NCI-H748 (cell line): ENCODE measurements around the gene RPTOR.

Source experiments
- DNase-seq: peaks from one replicate; lab custom pipeline; 2025; ENCODE audit not compliant: unreplicated experiment; lab: John Stamatoyannopoulos, UW

The RPTOR gene

DNA sequence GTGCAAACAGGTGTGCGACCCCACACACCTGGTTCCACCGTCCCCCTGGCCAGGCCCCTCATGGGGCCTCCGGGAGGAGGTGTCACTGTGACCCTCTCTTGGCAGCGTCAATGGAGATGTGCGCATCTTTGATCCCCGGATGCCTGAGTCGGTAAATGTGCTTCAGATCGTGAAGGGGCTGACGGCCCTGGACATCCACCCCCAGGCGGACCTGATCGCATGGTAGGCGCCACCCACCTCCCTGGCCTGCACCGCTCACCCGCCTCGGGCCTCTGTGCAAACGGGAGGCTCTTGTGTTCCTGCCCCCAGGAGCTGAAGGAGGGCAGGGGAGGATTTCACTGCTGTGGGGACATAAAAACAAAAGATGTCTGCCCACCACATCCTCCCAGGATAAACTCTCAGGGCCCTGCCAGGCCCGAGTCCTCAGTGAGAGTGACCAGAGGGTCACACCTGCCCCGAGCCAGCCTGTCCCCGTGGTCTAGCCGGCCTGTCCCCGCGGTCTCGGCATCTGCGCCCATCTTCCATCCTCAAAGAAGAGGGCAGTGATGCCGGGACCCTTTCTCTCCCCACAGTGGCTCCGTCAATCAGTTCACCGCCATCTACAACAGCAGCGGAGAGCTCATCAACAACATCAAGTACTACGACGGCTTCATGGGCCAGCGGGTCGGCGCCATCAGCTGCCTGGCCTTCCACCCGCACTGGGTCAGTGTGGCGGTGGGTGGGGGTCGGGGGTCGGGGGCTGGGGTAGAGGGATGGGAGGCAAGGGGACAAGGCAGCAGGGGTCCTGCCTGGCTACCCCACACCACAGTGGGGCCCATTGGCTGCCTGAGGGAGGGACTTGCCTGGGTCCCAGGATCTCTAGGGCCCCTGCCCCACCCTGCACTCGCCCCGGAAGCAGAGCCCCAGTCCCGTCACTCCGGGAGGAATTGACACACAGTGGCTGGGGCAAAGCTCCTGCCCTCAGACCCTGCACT lies 418.0 kb downstream of the RPTOR start:
- DNase-seq, result no peak

DNA sequence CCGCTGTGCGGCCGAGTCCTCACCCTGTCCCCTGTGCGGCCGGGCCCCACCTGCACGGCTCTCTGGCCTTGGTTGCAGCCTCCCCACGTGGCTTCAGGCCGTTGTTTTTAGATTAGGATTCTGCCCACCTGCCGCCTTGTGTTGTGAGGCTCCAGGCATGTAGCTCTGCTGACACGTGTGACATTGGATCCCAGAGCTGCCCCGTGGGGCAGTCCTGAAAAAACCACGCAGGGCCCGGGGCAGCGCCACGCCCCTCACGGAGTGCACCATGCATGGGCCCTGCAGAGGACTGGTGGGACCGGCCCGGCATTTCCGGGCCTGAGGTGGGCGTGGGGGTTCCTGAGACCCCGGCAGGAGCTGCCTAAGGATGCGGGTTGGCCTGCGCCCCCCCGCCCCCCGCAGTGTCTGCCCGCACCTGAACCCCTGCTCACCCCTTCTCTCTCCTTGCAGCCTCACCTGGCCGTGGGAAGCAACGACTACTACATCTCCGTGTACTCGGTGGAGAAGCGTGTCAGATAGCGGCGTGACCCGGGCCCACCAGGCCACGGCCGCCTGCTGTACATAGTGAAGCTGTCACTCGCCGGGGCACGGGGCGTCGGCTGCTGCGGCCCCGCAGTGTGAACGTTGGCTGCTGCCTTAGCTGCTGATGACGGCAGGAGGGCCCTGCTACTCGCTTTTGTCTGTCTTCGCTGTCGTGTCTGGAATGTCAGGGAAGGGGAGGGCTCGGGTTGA lies 419.3 kb downstream of the RPTOR start:
- DNase-seq, result no peak

DNA sequence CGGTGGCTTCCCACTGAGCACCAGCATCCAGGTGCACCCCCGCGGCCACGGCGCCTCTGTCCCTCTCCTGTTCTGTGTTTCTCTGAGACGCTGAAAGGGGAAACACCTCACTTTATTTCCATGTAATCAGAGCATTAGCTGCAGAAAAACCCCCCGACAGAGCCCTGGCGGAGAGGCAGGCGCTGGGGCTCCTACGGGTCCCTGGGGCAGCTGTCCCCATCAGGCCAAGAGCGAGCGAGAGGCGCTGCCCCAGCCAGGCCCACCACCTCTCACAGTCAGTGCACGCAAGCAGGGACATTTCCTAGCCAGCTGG lies 419.9 kb downstream of the RPTOR start:
- no peak for DNase-seq

DNA sequence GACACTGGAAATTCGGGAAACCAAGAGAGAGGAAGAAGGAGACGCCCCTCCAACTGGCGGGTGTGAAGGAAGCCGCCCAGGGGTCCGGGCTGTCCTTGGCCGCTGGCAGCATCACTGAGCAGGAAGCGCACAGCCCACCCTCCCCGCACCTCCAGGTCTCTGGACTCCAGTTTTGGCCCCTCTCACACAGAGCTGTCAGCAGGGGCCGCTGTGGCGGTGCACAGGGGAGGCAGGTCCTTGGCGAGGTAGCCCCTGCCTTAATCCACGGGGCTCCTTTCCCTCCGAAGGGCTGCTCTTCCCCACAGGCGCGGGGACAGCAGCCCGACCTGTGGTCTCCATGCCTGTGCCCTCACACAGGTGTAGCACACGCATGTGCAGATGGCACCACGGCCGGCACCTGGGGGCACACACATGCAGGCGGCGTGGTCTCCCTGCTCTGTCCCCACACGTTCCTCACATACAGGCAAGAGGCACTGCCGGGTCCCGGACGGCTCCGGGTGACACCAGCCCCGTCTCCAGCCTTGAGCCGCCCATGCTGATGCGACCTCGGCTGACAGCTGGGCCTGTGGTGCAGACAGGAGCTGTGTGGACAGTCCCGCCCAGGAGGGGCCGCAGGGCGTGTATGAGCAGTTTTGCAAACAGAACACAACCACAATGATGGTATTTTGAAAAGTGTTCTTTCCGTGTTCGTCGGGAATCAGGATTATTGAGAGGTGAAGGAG lies 420.4 kb downstream of the RPTOR start:
- no peak for DNase-seq

DNA sequence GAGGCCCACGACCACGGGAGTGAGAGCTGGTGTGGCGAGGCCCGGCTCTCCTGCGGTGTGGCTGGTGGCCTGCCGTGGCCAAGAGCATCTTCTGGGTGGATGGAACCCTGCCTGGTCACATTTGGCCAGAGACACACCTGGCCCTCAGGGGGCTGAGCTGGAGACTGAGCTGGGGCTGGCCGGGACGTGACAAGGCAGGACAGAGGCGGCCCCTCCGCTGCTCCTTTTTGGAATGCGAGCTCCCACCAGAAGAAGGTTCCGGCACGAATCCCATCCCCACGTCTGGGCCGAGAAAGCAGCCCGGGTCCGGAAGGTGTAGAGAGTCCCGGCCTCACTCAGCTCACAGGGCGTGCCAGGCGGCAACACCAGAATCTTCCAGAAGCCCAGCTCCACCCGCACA lies 421.0 kb downstream of the RPTOR start:
- no peak for DNase-seq

DNA sequence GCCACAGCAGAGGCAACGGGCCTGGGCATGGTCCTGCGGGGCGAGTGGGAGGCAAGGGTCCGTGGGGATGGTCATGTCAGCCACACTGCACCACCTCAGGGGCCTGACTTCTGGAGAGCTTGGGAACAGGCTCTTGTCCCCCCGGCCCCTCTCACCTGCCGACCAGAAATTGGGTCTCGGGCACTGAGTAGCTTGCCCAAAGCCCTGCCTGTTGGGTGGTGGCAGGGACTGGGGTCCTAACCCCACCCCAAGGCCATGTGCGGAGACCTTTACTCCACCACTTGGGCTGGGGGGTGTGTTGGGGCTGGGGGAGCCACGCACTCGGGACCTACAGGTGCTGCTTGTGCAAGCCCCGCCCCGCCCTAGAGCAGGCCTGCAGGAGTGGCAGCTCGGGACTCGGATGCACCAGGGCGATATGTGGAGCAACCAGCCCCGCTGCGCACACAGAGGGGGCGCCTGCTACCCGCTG lies 422.8 kb downstream of the RPTOR start:
- no peak for DNase-seq

DNA sequence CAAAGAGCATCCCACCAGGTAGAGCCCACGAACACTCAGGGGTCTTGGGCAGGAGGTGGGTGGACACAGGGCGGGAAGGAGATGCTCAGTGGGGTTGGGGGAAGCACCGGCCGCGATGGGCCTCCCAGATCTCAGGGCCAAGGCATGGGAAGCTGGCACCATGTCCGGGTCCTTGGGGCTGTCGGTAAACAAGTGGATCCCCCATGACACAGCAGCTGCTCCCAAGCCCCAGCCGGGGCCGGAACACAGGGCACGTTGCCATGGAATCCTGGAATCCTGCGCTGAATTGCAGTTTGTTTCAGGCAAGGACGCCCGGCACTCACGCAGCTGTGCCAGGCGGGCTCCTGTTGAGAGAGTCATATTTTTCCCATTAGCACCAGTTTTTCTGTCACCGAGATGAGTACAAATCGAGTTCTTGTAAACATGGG lies 424.0 kb downstream of the RPTOR start:
- peak; percentile 64 for DNase-seq

DNA sequence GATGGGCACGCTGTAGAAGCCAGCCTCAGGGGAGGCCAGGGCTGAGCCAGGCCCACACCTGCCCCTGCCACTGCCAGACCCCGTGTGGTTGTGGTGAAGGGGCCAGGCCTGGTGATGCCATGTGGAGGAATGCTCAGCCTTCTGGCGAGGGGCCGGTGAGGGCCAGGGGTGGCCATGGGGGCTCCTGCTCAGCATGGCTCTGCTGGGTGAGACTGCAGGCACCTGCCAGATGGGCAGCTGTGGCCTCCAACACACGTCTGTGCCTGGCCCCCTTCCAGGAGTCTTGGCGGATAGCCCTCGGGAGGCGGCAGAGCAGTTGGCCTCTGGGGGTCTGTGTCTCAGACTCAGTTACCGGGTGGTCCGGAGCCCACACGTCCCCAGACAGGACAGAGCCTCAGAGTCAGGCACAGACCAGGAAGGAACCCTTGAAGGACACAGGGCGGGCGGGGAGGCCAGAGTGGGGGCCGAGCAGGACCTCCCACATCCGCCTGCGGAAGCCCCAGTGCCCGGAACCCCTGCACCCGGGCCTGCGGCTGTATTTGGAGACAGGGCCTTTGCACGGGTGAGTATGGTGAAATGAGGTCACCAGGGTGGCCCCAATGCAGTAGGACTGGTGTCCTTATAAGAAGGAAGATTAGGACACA lies 424.5 kb downstream of the RPTOR start:
- no peak for DNase-seq

DNA sequence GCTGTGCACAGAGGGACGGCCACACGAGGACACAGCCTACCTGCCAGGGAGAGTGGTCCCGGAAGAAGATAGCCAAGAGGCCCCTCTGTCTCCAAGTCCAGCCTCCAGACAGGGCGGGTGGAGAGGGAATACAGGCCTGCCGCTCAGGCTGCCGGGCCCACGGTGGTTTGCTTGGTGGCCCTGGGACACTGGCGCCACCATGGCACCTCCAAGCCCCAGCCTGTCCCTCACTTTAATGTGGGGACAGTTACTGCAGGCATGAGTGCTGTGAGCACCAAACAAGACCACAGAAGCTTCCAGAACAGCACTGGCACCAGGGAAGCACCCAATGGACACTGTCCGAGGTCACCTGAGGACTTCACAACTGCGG lies 425.0 kb downstream of the RPTOR start:
- no peak for DNase-seq

DNA sequence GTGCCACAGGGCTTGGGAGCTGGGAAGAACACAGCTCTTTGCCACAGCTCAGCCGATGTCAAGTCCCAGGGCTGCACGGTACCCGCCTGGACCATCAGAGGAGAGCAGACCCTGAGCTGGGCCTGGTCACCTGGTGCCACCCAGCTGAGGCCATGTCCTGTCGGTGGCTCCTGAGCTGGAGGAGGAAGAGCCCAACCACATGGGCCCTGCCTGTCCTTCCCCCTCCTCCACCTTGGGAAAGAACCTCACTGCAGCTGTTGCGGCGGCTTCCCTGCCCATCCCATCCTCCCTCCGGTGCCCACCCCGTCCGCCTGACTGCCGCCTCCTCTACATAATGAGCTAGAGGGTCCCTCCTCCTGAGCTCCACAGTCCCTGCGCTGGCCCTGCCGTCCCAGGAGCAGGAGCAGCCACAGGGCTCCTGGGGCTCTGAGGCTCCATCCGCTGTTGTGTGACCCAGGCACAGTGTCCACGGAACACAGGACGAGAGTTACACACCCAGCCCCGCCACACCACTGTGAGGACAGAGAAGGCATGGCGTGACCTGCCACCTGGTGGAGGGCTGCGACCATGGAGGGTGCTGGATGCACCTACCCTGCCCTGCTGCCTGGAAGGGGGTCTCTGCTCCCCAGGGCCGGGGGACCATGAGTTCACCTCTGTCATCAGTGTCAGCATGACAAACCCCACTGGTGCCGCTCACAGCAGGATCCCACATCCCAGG lies 425.6 kb downstream of the RPTOR start:
- DNase-seq, result peak; percentile 54

DNA sequence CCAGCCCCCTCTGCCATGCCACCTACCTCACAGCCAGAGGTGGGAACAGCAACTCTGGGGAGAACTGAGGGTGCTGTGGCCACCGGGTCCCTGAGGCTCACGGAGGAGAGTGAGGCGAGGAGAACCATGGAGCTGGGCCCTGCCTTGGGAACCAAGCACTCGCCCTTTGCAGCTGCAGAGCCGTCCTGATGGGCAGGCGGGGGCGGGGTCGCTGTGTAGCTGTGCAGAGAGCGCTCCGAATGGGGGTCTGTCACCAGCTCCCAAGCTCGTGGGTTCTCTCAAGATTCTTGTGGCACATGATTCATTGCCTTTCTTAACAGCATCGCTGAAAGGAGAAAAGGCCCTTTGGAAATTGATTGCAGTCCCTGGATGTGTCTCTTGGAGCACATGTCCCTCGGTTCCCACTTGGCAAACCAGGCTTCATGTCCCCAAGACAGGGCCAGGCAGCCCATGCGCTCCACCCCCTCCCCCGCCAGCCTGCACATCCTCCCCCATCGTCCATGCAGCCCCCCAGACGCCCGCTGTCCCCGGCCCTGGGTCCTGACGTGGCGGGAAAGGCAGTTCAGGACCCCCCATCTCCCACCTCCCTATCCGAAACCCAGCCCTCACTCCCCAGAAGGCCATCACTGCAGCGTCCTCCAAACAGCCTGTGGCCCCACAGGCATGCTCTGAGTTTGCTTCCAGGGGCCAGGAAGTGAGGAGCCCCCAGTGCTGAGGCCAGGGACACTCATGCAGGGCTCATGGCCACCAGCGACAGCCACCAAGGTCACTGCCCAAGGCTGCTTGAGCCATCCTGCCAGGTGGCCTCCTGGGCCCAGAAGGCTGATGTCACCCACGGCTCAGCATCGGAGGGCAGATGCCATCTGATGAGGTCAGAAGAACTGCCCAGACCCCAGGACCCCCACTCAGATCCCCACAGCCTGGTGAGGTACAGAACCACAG lies 426.4 kb downstream of the RPTOR start:
- no peak for DNase-seq

DNA sequence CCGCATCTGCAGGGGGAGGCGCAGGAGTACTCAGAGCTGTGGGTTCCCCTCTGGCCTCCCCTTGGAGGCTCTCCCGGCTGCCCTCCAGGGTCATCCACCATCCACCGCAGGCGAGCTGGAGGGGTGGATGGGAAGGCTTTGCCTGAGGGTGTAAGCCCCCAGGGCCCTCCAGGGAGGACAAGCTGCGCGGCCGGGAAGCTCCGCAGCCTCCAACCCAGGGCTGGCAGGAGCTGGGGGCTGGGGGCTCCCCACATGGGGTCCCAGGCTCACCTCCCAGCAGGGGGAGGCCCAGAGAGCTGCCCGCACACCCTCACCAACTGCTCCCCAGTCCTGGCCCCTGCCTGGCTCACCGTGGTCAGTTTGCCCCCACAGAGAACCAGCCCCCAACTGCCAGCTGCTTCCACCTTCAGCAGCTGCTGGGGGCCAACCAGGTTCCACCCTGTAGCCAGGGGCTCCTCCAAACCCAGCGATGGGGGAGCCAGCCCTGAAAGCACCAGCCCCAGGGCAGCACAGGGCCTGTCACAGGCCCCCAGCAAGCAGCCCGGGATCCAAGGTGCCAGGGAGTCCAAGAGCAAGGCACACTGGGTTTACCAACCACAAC lies 427.2 kb downstream of the RPTOR start:
- DNase-seq, result no peak

DNA sequence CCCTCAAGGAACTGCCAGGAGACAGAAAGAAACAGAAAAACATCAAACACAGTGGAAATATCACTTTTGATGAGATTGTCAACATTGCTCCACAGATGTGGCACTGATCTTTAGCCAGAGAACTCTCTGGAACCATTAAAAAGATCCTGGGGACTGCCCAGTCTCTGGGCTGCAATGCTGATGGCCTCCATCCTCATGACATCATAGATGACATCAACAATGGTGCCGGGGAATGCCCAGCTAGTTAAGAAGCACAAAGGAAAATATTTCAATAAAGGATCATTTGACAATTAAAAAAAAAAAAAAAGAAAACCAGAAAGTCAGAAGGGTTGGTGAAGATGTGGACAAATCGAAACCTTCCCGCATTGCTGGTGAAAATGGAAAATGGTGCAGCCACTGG lies 432.1 kb downstream of the RPTOR start:
- DNase-seq, result no peak

DNA sequence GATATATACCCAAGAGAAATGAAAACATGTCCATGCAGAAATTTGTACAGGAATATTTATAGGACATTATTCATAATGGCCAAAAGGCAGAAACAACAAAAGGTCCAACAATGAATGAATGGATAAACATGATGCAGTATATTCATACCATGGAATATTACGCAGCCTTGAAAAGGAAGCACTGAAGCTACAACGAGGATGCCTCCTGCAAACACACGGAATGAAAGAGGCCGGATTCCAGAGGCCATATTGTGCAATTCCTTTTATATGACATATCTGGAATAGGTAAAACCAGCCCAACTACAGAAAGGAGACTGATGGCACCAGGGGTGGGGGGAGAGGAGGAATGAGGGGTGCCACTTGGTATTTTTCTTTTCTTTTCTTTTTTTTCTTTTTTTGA lies 432.5 kb downstream of the RPTOR start:
- DNase-seq, result no peak

DNA sequence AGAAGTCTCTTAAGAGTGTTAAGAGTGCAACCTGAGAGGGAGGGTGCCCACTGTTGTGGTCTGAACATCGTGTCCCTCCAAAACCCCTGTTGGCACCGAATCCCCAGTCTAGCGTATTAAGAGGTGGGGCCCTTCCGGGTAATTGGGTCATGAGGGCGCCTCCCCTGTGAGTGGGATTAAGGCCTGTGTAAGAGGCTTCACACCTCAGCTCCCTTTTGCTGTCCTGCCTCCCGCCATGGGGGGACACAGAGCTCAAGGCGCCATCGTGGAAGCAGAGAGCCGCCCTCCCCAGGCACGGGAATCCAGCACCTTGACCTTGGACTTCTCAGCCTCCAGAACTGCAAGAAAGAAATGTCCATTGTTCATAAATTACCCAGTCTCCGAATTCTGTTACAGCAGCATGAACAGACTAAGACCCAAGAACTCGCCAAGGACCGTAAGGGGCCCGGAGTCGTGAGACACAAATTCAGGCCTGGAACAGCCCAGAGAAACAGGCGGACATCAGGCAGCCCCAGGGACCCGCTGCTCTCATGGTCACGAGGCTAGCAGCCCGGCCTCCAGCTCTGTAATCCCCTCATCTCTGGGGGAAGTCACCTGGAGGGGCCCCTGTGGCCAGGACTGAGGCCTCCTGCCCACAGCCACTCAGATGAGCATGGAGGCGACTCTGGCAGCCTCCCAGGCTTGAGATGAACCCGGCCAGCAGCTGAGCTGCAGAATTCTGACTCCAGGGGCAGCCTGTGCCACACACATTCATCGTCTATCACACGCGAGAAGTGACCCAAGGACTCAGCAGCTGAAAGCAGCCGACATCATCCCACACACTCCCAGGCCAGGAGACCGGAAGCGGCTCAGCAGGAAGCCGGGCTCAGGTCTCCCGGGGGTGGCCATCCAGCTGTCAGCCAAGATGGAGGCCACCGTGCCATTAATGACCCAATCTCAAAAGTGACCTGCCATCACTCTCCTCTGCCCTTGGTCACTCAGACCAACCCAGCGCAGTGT lies 434.2 kb downstream of the RPTOR start:
- no peak for DNase-seq

DNA sequence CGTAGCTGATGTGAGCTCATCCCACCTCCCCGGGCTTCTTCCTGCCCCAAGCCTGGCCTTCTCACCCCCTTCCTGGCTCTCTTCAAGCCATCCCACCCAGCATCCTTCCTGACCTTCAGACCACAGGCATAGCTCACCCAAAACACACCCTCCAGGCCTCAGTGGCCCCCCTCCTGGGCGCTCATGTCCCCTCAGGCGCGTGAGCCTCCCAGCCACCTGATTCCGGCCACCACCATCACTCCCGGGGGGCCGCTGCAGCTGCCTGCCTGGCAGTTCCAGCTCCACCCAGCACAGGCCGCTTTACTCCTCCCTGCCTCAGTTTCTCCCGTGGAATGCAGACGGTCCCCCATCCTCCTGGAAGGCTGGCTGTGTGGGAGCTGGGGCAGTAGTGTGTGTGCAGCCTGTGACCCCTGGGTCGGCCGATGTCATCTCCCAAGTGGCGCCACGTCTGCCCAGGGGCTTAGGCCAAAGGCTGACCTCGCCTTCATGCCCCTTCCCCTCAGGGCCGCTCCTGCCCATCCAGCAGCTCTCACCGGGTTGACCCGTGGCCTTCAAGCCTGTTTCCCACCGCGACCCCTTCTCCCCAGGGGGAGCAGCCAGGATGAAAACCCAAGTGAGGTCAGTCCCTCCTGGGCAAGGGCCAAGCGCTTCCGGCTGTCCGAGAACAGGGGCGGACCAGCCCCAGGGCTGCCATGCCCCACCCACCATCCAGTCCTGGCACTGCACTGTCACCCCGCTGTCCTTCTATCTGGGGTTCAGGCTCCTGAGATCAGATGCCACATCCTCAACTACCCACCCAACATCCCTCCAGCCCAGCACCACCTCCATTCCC lies 435.1 kb downstream of the RPTOR start:
- DNase-seq, result no peak
